Liver (tissue), 9 donors: ENCODE results near the gene PEX14. TPM values are rescaled to one million over a fixed set of nuclear protein-coding genes. Genes with fewer than 3 reads are reported as not detected.

Source experiments
- DNase-seq: peaks from one replicate; pipeline ENCODE4 v3.0.0-alpha.2; 2017; ENCODE audit warnings: low spot score
- H3K27ac ChIP-seq, 2 donors: one replicate each; pipeline ENCODE4 v1.7.0; 2013; ENCODE audit warnings: inconsistent platforms in 2 of 2, low read length in 2 of 2, control low read depth in 1 of 2, low read depth in 1 of 2, mild to moderate bottlenecking in 1 of 2
- H3K27me3 ChIP-seq, 4 donors: one replicate each; pipeline versions ENCODE4 v1.6.1 to v1.7.0; 2013; ENCODE audit warnings: low read length in 3 of 4, inconsistent platforms in 1 of 4, mild to moderate bottlenecking in 1 of 4, moderate library complexity in 1 of 4; ENCODE audit not compliant: control insufficient read depth in 4 of 4, insufficient read depth in 4 of 4
- H3K36me3 ChIP-seq, 4 donors: one replicate each; pipeline versions ENCODE4 v1.6.1 to v1.7.0; 2013; ENCODE audit warnings: low read length in 3 of 4, mild to moderate bottlenecking in 3 of 4, low read depth in 1 of 4, moderate library complexity in 1 of 4; ENCODE audit not compliant: control insufficient read depth in 4 of 4, insufficient read depth in 3 of 4
- H3K4me1 ChIP-seq, 4 donors: one replicate each; pipeline versions ENCODE4 v1.6.1 to v1.7.0; 2013; ENCODE audit warnings: low read length in 3 of 4, mild to moderate bottlenecking in 3 of 4, moderate library complexity in 1 of 4; ENCODE audit not compliant: control insufficient read depth in 4 of 4, insufficient read depth in 4 of 4
- H3K4me3 ChIP-seq, 3 donors: one replicate each; pipeline versions ENCODE4 v1.6.1 to v1.7.0; 2013; ENCODE audit warnings: low read length in 3 of 3, control low read depth in 1 of 3, low read depth in 1 of 3, mild to moderate bottlenecking in 1 of 3
- H3K9ac ChIP-seq, 2 donors: one replicate each; pipeline ENCODE4 v1.7.0; 2013; ENCODE audit warnings: low read length in 2 of 2, mild to moderate bottlenecking in 2 of 2, moderate library complexity in 2 of 2, control low read depth in 1 of 2, low read depth in 1 of 2
- H3K9me3 ChIP-seq, 4 donors: one replicate each; pipeline versions ENCODE4 v1.6.1 to v1.7.0; 2013; ENCODE audit warnings: low read length in 3 of 4; ENCODE audit not compliant: control insufficient read depth in 4 of 4
- ATF3 ChIP-seq: IDR thresholded peaks from 2 replicates; pipeline ENCODE4 v1.6.1; 2016; ENCODE audit warnings: antibody characterized with exemption
- CTCF ChIP-seq: fragments of 150-350 bp; IDR thresholded peaks from 2 replicates; pipeline ENCODE4 v1.5.1; 2017; ENCODE audit warnings: improper control_type of control experiment, low read depth, low read length; ENCODE audit not compliant: missing input control
- EGR1 ChIP-seq, 2 donors: IDR thresholded peaks; 2 replicates each; pipeline ENCODE4 v1.6.1; 2016 to 2018; ENCODE audit warnings: antibody characterized with exemption in 2 of 2, low read depth in 2 of 2
- FOXA1 ChIP-seq: IDR thresholded peaks from 2 replicates; pipeline ENCODE4 v1.6.1; 2016; ENCODE audit warnings: antibody characterized with exemption
- FOXA2 ChIP-seq: IDR thresholded peaks from 2 replicates; pipeline ENCODE4 v1.6.1; 2016; ENCODE audit warnings: antibody characterized with exemption
- GABPA ChIP-seq, 2 donors: IDR thresholded peaks in 1 of 2; conservative IDR thresholded peaks in 1 of 2; 2 replicates each; pipeline ENCODE4 v1.6.1; 2016; ENCODE audit warnings: antibody characterized with exemption in 2 of 2, mild to moderate bottlenecking in 1 of 2, moderate library complexity in 1 of 2
- HNF4A ChIP-seq, 2 donors: conservative IDR thresholded peaks; 2 replicates each; pipeline ENCODE4 v1.6.1; 2016; ENCODE audit warnings: antibody characterized with exemption in 2 of 2, mild to moderate bottlenecking in 2 of 2
- HNF4G ChIP-seq: IDR thresholded peaks from 2 replicates; pipeline ENCODE4 v1.6.1; 2016; ENCODE audit warnings: antibody characterized with exemption
- JUND ChIP-seq, 2 donors: IDR thresholded peaks; 2 replicates each; pipeline ENCODE4 v1.6.1; 2016; ENCODE audit warnings: antibody characterized with exemption in 2 of 2
- MAX ChIP-seq: IDR thresholded peaks from 2 replicates; pipeline ENCODE4 v1.6.1; 2016; ENCODE audit warnings: antibody characterized with exemption
- NR2F2 ChIP-seq: IDR thresholded peaks from 2 replicates; pipeline ENCODE4 v1.6.1; 2016; ENCODE audit warnings: antibody characterized with exemption
- RAD21 ChIP-seq, 2 donors: IDR thresholded peaks; 2 replicates each; pipeline ENCODE4 v1.6.1; 2016; ENCODE audit warnings: antibody characterized with exemption in 2 of 2, mild to moderate bottlenecking in 2 of 2
- REST ChIP-seq: IDR thresholded peaks from 2 replicates; pipeline ENCODE4 v1.6.1; 2016; ENCODE audit warnings: antibody characterized with exemption, mild to moderate bottlenecking
- RXRA ChIP-seq, 2 donors: IDR thresholded peaks; 2 replicates each; pipeline ENCODE4 v1.6.1; 2017 to 2018; ENCODE audit warnings: antibody characterized with exemption in 2 of 2, mild to moderate bottlenecking in 1 of 2
- SP1 ChIP-seq: IDR thresholded peaks from 2 replicates; pipeline ENCODE4 v1.6.1; 2018; ENCODE audit warnings: antibody characterized with exemption, mild to moderate bottlenecking
- TAF1 ChIP-seq: conservative IDR thresholded peaks from 2 replicates; pipeline ENCODE4 v1.6.1; 2016; ENCODE audit warnings: antibody characterized with exemption, mild to moderate bottlenecking
- YY1 ChIP-seq: IDR thresholded peaks from 2 replicates; pipeline ENCODE4 v1.6.1; 2016; ENCODE audit warnings: antibody characterized with exemption, mild to moderate bottlenecking
- ZBTB33 ChIP-seq: IDR thresholded peaks from 2 replicates; pipeline ENCODE4 v1.6.1; 2016; ENCODE audit warnings: antibody characterized with exemption
- WGBS: extraction: QIAGEN DNeasy Blood & Tissue Kit; methylation state at CpG from one replicate; pipeline ENCODE4 v1.1.7; 2013; 5-methylcytosine and 5-hydroxymethylcytosine counted together
- polyA plus RNA-seq, 2 donors: library from polyadenylated mRNA; stranded (reverse) in 1 of 2; unstranded in 1 of 2; fragments of 200-250 nt in 1 of 2; fragments of >200 nt in 1 of 2; fragmentation: Nextera tagmentation in 1 of 2; extraction: Ambion mirVana in 1 of 2; gene quantifications; one replicate each; pipeline versions ENCODE4 v1.2.1 to v1.2.3, GENCODE V29; 2013 to 2015
- total RNA-seq, 2 donors: library from RNA; depleted of rRNA; stranded (reverse); fragments of >200 nt; gene quantifications; one replicate each; pipeline ENCODE4 v1.2.3, GENCODE V29; 2014
- donor health status: healthy.
- donor health status: healthy.
- donor health status: healthy.
- donor health status: healthy.
- donor health status: healthy.

Gene PEX14
- total and polyA plus RNA-seq, 4 donors: 7.1 to 16.1 (median 11.7) TPM

GRCh38 chr1:10662090-10662688 lies 187.4 kb downstream of the PEX14 start:
- no peak for DNase-seq
- H3K27ac ChIP-seq: no peak overlapping the region
- peaks cover 0 to 6% (median 2%) of the 10 kb centered on the region in 4 donors for H3K36me3 ChIP-seq
- peaks cover 16 to 40% (median 31%) of the 10 kb centered on the region in 4 donors for H3K4me1 ChIP-seq
- no peaks in the 10 kb centered on the region for H3K9me3 ChIP-seq
- H3K9ac ChIP-seq: no peak overlapping the region
- TF ChIP-seq TAF1: no peak
- TF ChIP-seq REST: no peak
- TF ChIP-seq HNF4A (conservative IDR thresholded peaks at IDR 0.05): no peak
- TF ChIP-seq CTCF: no peak
- TF ChIP-seq MAX: no peak
- TF ChIP-seq HNF4G: no peak
- no peak for TF ChIP-seq GABPA (IDR thresholded peaks at IDR 0.05 in 1 of 2, conservative IDR thresholded peaks at IDR 0.05 in 1 of 2)
- no peak for TF ChIP-seq FOXA1
- TF ChIP-seq RXRA (IDR thresholded peaks at IDR 0.05): no peak
- no peak for TF ChIP-seq YY1
- no peak for TF ChIP-seq FOXA2
- no peak for TF ChIP-seq JUND (IDR thresholded peaks at IDR 0.05)
- no peak for TF ChIP-seq SP1
- TF ChIP-seq NR2F2: no peak
- no peak for TF ChIP-seq ATF3
- TF ChIP-seq RAD21 (IDR thresholded peaks at IDR 0.05): no peak
- no peak for TF ChIP-seq ZBTB33
- no peak for TF ChIP-seq EGR1 (IDR thresholded peaks at IDR 0.05; ENCODE audit: low read depth in 2 of 2)
- WGBS: 98% methylated on average over 8 of the region's 8 CpGs
- no peaks in the 10 kb centered on the region for H3K27me3 ChIP-seq
- H3K4me3 ChIP-seq: no peak overlapping the region
